DND-41 (cell line): ENCODE data around the gene TUBGCP4.

Experiments
- ATAC-seq: fragments of 200-7000 bp; cut with Tn5 transposase; 3 replicates; pipeline ENCODE4 v1.9.1; 2021; ENCODE audit warnings: low read depth; ENCODE audit not compliant: insufficient read depth
- DNase-seq: peaks from one replicate; pipeline ENCODE4 v3.0.0-alpha.2; 2020
- H2AFZ ChIP-seq: 2 replicates; pipeline ENCODE4 v1.6.0; 2012; ENCODE audit warnings: low read depth, low read length
- H3K27ac ChIP-seq: 2 replicates; pipeline ENCODE4 v1.5.1; 2012; ENCODE audit warnings: low read length, inconsistent platforms
- H3K27me3 ChIP-seq: fragments of 200-600 bp; sonication (generic); 2 replicates; pipeline ENCODE4 v1.6.0; 2012; ENCODE audit warnings: low read length, mild to moderate bottlenecking, inconsistent platforms; ENCODE audit not compliant: insufficient read depth, poor library complexity
- H3K36me3 ChIP-seq: 2 replicates; pipeline ENCODE4 v1.5.1; 2012; ENCODE audit warnings: low read length, inconsistent platforms; ENCODE audit not compliant: insufficient read depth
- H3K4me1 ChIP-seq: 2 replicates; pipeline ENCODE4 v1.5.1; 2012; ENCODE audit warnings: mild to moderate bottlenecking, low read length; ENCODE audit not compliant: insufficient read depth
- H3K4me2 ChIP-seq: 2 replicates; pipeline ENCODE4 v1.6.0; 2012; ENCODE audit warnings: mild to moderate bottlenecking, moderate library complexity, low read length, inconsistent platforms; ENCODE audit not compliant: insufficient read depth
- H3K4me3 ChIP-seq, 2 experiments: fragments of 200-600 bp in 1 of 2; shearing (Covaris generic) in 1 of 2; 2 replicates each; pipeline ENCODE4 v1.5.1; 2012 to 2016; ENCODE audit warnings: inconsistent platforms in 2 of 2, low read length in 2 of 2, mild to moderate bottlenecking in 2 of 2, low read depth in 1 of 2, moderate library complexity in 1 of 2
- H3K79me2 ChIP-seq: 2 replicates; pipeline ENCODE4 v1.6.0; 2012; ENCODE audit warnings: low read length, inconsistent platforms; ENCODE audit not compliant: insufficient read depth
- H3K9ac ChIP-seq: 2 replicates; pipeline ENCODE4 v1.6.0; 2012; ENCODE audit warnings: low read depth, mild to moderate bottlenecking, inconsistent platforms, low read length, moderate library complexity
- H3K9me3 ChIP-seq: 2 replicates; pipeline ENCODE4 v1.5.1; 2012; ENCODE audit warnings: low read length, moderate library complexity, mild to moderate bottlenecking, inconsistent platforms; ENCODE audit not compliant: insufficient read depth, severe bottlenecking
- H4K20me1 ChIP-seq: 2 replicates; pipeline ENCODE4 v1.6.0; 2012; ENCODE audit warnings: low read length; ENCODE audit not compliant: insufficient read depth
- EZH2 ChIP-seq: IDR thresholded peaks from 3 replicates; pipeline ENCODE4 v1.6.1; 2012; ENCODE audit warnings: borderline replicate concordance, low read depth, mild to moderate bottlenecking, moderate library complexity, low read length, inconsistent platforms; ENCODE audit not compliant: severe bottlenecking
- TF ChIP-seq, protein P1 (sequence below): IDR thresholded peaks from 2 replicates; pipeline ENCODE4 v1.5.1; 2012; ENCODE audit warnings: borderline replicate concordance, low read length, moderate library complexity, mild to moderate bottlenecking; ENCODE audit not compliant: poor library complexity, severe bottlenecking; ENCODE audit errors: extremely low read depth

TUBGCP4 gene, protein sequence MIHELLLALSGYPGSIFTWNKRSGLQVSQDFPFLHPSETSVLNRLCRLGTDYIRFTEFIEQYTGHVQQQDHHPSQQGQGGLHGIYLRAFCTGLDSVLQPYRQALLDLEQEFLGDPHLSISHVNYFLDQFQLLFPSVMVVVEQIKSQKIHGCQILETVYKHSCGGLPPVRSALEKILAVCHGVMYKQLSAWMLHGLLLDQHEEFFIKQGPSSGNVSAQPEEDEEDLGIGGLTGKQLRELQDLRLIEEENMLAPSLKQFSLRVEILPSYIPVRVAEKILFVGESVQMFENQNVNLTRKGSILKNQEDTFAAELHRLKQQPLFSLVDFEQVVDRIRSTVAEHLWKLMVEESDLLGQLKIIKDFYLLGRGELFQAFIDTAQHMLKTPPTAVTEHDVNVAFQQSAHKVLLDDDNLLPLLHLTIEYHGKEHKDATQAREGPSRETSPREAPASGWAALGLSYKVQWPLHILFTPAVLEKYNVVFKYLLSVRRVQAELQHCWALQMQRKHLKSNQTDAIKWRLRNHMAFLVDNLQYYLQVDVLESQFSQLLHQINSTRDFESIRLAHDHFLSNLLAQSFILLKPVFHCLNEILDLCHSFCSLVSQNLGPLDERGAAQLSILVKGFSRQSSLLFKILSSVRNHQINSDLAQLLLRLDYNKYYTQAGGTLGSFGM

GRCh38 chr15:43370975-43371974 lies at the start of gene TUBGCP4, which contains the start of gene ZSCAN29:
Gene TUBGCP4, plus strand, starts transcription at chr15:43371101. Its CDS starts 254 bp downstream, at chr15:43371355.
Gene ZSCAN29, minus strand, starts transcription at chr15:43371043. Its CDS starts 1,130 bp downstream, at chr15:43369913.
- peak within 1 kb of the TSS; percentile 83 for H2AFZ ChIP-seq
- H3K9me3 ChIP-seq, result no peaks in the 10 kb centered on the region
- H3K4me1 ChIP-seq, result peaks cover 51% of the 10 kb centered on the region
- H3K36me3 ChIP-seq, result peaks cover 24% of the 10 kb centered on the region
- H3K79me2 ChIP-seq, result peaks cover 69% of the 10 kb centered on the region
- H3K4me3 ChIP-seq, result peak within 1 kb of the TSS; percentile 93 to 97
- H4K20me1 ChIP-seq, result peaks cover 1% of the 10 kb centered on the region; the same call in 1 of the 2 replicates
- DNase-seq (peak; percentile 83), ATAC-seq (peak; percentile 85)
- TF ChIP-seq, protein P1, sequence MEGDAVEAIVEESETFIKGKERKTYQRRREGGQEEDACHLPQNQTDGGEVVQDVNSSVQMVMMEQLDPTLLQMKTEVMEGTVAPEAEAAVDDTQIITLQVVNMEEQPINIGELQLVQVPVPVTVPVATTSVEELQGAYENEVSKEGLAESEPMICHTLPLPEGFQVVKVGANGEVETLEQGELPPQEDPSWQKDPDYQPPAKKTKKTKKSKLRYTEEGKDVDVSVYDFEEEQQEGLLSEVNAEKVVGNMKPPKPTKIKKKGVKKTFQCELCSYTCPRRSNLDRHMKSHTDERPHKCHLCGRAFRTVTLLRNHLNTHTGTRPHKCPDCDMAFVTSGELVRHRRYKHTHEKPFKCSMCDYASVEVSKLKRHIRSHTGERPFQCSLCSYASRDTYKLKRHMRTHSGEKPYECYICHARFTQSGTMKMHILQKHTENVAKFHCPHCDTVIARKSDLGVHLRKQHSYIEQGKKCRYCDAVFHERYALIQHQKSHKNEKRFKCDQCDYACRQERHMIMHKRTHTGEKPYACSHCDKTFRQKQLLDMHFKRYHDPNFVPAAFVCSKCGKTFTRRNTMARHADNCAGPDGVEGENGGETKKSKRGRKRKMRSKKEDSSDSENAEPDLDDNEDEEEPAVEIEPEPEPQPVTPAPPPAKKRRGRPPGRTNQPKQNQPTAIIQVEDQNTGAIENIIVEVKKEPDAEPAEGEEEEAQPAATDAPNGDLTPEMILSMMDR, result peak; percentile 34
- TF ChIP-seq EZH2, result no peak
- peak within 1 kb of the TSS; percentile 76 for H3K9ac ChIP-seq
- H3K27ac ChIP-seq, result peak within 1 kb of the TSS; percentile 81
- no peaks in the 10 kb centered on the region for H3K27me3 ChIP-seq
- H3K4me2 ChIP-seq, result peak within 1 kb of the TSS; percentile 99

DNA sequence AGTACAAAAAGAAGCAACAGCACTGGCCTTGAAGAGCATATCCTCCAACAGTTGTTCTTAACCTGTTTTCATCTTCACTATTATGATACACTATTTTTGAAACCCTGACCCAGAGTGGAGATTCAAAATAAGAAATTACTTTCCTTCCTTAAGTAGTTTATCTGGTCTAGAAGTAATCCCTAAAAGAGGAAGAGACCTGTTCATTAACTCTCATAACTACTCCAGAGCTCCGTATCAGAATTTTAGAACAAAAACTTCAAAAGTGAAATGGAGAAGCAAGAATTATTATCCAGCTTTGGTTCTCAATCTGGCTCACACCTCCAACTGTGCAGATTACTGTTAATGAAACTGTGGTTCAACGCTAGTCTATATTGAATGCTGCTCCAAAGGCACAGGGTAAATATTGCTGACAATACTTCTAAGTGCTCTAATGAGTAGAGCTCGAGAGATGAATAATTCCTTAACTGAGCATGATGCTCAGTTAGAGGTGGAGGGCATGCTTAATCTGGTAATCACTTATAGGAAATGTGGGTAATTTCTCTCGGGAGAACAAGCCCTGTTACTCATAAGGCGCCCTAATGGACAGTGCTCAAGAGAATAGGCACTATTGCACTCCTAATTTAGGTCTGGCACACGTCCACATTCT lies 45.7 kb upstream of the TUBGCP4 start:
- no peak overlapping the region for H3K27ac ChIP-seq
- no peak overlapping the region for H3K4me3 ChIP-seq
- DNase-seq (no peak), ATAC-seq (no peak)
- H3K4me2 ChIP-seq, result no peak overlapping the region
- TF ChIP-seq EZH2, result no peak
- TF ChIP-seq, protein P1, result no peak
- H3K4me1 ChIP-seq, result peaks cover 19% of the 10 kb centered on the region
- peaks cover 19% of the 10 kb centered on the region for H3K79me2 ChIP-seq
- no peak overlapping the region for H3K9ac ChIP-seq
- peaks cover 17% of the 10 kb centered on the region for H3K36me3 ChIP-seq
- H3K27me3 ChIP-seq, result no peaks in the 10 kb centered on the region
- H4K20me1 ChIP-seq, result peaks cover 16% of the 10 kb centered on the region
- H3K9me3 ChIP-seq, result no peaks in the 10 kb centered on the region
- H2AFZ ChIP-seq, result no peak overlapping the region

GRCh38 chr15:43329217-43329959 lies 41.5 kb upstream of the TUBGCP4 start:
- H3K27me3 ChIP-seq, result no peaks in the 10 kb centered on the region
- H3K4me3 ChIP-seq, result peak overlapping the region; percentile 41 to 80
- peak overlapping the region; percentile 93 for H2AFZ ChIP-seq
- peaks cover 24% of the 10 kb centered on the region for H3K79me2 ChIP-seq
- H3K27ac ChIP-seq, result peak overlapping the region; percentile 95
- H3K4me1 ChIP-seq, result peaks cover 33% of the 10 kb centered on the region
- ATAC-seq, result no peak
- no peaks in the 10 kb centered on the region for H3K9me3 ChIP-seq
- peaks cover 16% of the 10 kb centered on the region for H4K20me1 ChIP-seq
- H3K9ac ChIP-seq, result peak overlapping the region; percentile 99
- H3K36me3 ChIP-seq, result peaks cover 22% of the 10 kb centered on the region
- DNase-seq, result peak; percentile 20
- TF ChIP-seq, protein P1, result no peak
- no peak for TF ChIP-seq EZH2
- peak overlapping the region; percentile 77 for H3K4me2 ChIP-seq
